ENCODE measurements around the gene OR4D1.

DNA sequence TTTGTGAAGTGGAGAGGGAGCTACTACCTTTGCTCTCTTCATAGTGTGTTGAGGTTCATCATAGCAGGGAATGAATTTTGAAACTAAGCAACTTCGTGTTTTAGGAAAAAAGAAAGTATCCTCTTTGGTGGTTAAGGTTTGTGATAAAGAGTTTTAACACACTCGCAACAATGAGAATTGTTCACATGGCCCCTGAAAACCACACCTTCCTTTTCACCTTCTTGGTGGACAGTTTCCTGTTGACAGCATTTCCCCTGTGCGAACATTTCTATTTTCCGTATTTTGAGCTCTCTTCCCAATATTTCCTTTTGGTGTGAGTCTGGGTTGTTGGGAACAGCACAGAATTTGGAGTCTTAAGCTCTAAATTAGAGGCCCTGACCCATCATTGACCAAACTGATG, 22.4 kb downstream of the OR4D1 start:
- TF ChIP-seq ZNF274 (IDR thresholded peaks at IDR 0.05; ENCODE audit: low read depth, low read length) (no peak), YY1 (IDR thresholded peaks at IDR 0.05; ENCODE audit: insufficient read depth, insufficient read length) (no peak), SUZ12 (IDR thresholded peaks at IDR 0.05; ENCODE audit: extremely low read depth, insufficient read depth, insufficient read length) (no peak)
